Mucosa of gallbladder (tissue), 1 donor: ENCODE results near the gene CABS1. TPM values are rescaled to one million over a fixed set of nuclear protein-coding genes. Genes with fewer than 3 reads are reported as not detected.

Source experiments
- DNase-seq: peaks from one replicate; pipeline ENCODE4 v3.0.0-alpha.2; 2020; ENCODE audit warnings: low spot score
- total RNA-seq: library from RNA; stranded (reverse); gene quantifications from one replicate; pipeline ENCODE4 v1.2.1, GENCODE V29; 2021
- donor health status: DM: no; HTN: no; CAD: no.

Gene CABS1
- total RNA-seq = not detected

DNA sequence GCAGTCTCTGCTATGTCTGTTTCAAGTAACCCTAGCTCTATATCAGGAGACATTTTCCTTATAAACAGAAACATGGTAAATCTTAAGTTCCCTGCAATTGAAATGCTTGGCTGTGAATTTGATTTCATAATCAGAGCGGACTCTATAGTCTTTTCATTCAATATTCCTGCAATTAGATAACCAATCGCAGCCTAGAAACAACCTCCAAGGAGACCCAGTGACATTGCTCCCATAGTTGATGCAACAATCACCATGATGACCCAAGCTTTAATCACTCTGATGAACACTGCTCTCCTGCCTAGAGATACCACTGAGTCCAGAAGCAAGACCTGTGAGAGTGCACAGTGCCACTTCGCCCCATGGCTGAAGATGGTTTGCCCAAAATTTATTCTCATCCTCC is at the start of gene CABS1:
TSS of gene CABS1 (plus strand) at position 301 of the 400 bp plus-strand sequence. CDS start at position 360, 59 bp downstream.
- no peak for DNase-seq

GRCh38 chr4:70288651-70289050 is 46.1 kb upstream of the CABS1 start:
- no peak for DNase-seq

- no peak for DNase-seq
Observed at GRCh38 chr4:70291341-70291740, 43.4 kb upstream of the CABS1 start.

GRCh38 chr4:70297576-70297975 is 37.2 kb upstream of the CABS1 start:
- DNase-seq = no peak

GRCh38 chr4:70298051-70298450 is 36.7 kb upstream of the CABS1 start:
- DNase-seq = no peak

GRCh38 chr4:70299643-70300042 is 35.1 kb upstream of the CABS1 start:
- DNase-seq = no peak

GRCh38 chr4:70300215-70300614 is 34.6 kb upstream of the CABS1 start:
- DNase-seq = no peak

GRCh38 chr4:70303090-70303489 is 31.7 kb upstream of the CABS1 start:
- no peak for DNase-seq

- DNase-seq = no peak
Observed at GRCh38 chr4:70305601-70306000, 29.2 kb upstream of the CABS1 start.

GRCh38 chr4:70306076-70306475 is 28.7 kb upstream of the CABS1 start:
- no peak for DNase-seq

DNA sequence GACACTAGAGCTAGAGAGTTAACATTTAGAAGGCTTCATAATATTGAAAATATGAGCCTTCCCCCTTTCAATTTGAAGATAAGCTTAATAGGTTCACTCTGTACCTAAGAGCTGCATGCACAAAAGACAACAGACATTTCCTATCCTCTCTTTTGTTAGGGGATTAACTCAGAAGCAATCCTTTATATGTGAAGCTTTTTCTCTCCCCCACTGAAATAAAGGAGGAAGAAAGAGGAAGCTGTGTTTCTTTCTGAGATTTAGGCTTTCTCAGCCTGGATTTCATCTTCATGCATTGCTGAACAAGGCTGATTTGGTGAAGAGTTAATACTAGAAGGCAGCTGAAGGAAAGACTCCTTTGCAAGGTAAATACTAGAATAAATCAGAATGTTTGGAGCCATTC is 21.0 kb upstream of the CABS1 start:
- DNase-seq = no peak

GRCh38 chr4:70315928-70316327 is 18.9 kb upstream of the CABS1 start:
- DNase-seq = no peak

- no peak for DNase-seq
Observed at GRCh38 chr4:70326052-70326451, 8.7 kb upstream of the CABS1 start.

- no peak for DNase-seq
Observed at GRCh38 chr4:70336043-70336442, 1.3 kb downstream of the CABS1 start.

GRCh38 chr4:70337886-70338420 is 3.2 kb downstream of the CABS1 start:
- DNase-seq = no peak

GRCh38 chr4:70356185-70356584 is 21.4 kb downstream of the CABS1 start:
- no peak for DNase-seq

DNA sequence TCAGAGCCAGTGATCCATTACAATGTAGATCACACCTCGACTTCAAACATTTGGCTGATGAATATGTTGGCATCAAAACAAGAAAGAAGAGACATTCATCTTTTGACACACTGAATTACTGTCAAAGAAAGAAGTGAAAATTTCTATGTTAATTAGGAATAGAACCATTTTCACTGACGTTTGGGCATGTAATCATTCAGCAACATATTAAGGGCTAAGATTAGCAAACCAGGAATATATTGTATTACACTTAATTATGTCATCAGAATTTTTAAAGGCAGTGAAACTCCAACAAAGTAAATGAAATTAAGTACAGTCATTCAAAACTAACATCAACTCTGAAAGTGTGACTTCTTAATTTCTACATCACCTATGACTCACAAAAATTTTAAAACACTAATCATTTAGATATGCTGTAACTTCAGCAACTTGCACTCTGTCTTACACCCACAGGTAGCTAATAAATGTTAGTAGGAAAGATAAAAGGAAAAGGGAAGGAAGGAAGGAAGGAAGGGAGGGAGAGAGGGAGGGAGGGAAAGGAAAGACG is 24.4 kb downstream of the CABS1 start:
- DNase-seq = no peak

DNA sequence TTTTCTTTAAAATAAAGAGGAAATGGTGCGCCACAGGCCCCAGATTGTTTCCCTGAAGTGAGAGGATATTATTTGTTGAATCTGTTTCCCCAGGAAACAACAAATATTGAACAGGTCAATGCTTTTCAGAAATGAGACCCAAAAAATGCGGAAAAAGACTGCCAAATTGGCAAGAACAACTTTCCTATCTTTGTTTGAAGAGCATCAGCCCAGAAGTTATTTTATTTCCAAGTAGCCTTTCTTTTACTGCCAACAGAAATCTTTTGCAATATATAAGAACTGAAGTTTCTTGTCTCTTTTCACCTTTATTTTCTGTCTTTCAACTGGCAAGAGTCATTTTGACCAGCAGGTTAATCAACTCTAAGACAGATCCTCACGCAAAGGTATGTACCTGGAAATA is 25.7 kb downstream of the CABS1 start, which contains the start of gene SMR3A:
TSS of gene SMR3A (plus strand) at position 301 of the 400 bp plus-strand sequence. CDS start 1,356 bp downstream, outside the sequence.
- no peak for DNase-seq

DNA sequence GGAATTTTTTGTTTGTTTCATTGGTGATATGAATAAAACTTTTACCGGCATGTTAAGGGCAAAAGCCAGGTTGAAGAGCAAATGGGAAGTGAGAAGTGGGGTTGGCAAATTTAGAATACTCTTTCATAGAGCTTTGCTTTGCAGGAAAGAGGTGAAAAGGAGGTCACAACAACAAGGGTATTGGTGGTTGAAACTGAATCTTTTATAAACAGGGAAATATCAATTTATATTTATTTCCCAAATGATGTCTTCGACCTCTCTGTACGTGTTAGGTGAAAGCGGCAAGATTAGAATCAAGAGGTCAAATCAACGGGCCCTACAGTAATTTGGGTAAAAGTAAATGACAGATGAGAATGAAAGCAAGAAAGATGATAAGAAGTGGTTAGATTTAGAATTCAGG is 29.2 kb downstream of the CABS1 start:
- no peak for DNase-seq

- DNase-seq = no peak
Observed at GRCh38 chr4:70365479-70365878, 30.7 kb downstream of the CABS1 start.

DNA sequence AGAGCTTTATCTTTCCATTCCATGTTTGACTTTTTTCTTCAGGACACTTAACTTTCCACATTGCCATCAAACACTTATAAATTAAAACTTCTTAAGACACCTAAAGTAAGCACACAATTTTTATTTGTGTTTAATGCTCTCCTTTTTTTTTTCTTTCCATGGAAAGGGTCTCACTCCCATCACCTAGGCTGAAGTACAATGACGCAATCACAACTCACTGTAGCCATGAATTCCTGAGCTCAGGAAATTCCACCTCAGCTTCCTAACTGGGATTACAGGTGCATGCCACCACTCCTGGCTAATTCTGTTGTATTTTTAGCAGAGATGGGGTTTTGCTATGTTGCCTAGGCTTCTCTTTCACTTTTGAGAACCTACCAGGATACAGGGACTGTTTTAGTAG is 33.0 kb downstream of the CABS1 start:
- DNase-seq = no peak

DNA sequence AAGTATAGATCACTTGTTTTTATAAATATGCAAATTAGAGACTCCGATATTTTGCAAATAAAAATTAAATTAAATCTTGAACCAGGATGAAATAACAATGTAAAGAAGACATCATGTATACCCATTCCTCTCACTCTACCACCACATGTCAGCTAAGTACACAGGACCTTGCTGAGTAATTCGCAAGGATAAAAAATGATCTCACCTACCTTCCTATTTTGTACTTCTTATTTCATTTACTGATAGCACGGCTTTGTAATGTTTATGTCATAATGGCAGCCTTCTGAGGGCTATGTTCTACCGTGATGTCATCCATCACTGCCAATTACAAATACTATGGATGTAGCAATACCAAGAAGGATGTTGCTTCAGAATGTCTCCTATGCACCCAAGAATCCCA is 37.2 kb downstream of the CABS1 start:
- no peak for DNase-seq

- DNase-seq = no peak
Observed at GRCh38 chr4:70372760-70373159, 38.0 kb downstream of the CABS1 start.

DNA sequence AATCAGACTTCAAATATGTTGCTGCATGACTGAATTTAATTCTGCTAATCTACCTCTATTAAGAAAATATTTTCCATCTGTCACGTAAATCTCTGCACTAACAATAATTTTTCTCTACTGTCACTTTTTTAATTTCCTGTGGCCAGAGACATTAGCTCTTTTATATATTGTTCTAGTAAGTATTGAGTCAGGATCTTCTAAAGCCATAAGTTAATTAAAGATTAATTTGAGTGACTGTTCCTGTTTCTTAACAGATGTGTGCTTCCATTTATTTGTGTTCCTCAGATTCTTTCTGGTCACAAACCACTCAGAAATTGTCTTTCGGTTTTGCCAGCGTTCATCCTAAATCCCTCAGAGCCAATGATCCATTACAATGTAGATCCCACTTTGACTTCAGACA is 45.8 kb downstream of the CABS1 start:
- DNase-seq = no peak
